ENCODE results near the gene PLK3.

DNA sequence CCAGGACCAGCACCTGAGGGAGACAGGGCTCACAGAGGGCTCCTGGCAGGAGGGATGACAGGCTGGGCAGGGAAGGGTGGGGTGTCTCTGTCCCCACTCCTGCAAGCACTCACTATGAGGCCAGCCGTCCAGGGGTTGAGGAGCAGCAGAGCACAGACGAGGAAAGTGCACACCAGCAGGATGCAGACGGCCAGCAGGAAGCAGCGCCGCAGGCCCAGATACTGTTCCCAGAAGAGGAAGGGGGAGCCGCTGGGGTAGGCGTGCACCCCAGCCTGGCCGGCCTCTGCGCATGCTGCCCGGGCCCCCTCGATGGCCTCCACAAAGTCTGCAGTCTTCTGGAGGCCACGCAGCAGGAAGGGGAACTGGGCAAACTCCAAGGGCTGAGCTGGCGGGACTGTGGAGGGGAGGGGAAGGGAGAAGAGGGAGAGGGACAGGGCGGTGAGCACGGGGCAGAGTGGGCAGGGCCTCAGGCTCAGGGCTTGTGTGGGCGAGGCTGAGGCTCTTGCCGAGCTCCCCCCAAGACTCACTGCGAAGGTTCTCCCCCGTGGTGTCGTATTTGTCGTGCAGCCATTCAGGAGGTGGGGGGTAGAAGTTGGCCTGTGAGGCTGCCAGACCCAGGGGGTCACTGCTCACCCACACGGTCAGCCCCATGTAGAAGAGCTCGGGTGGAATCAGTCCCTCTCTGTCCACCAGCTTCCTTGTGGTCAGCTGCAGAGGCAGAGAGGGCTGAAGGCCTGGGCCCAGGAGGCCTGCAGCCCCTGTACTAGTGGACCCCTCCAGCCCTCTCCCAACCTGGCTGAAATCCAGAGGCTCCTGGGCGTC is 26.4 kb downstream of the PLK3 start:
- TF ChIP-seq, protein P1, sequence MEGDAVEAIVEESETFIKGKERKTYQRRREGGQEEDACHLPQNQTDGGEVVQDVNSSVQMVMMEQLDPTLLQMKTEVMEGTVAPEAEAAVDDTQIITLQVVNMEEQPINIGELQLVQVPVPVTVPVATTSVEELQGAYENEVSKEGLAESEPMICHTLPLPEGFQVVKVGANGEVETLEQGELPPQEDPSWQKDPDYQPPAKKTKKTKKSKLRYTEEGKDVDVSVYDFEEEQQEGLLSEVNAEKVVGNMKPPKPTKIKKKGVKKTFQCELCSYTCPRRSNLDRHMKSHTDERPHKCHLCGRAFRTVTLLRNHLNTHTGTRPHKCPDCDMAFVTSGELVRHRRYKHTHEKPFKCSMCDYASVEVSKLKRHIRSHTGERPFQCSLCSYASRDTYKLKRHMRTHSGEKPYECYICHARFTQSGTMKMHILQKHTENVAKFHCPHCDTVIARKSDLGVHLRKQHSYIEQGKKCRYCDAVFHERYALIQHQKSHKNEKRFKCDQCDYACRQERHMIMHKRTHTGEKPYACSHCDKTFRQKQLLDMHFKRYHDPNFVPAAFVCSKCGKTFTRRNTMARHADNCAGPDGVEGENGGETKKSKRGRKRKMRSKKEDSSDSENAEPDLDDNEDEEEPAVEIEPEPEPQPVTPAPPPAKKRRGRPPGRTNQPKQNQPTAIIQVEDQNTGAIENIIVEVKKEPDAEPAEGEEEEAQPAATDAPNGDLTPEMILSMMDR (IDR thresholded peaks at IDR 0.05) = no peak
- peak in 1 of 3 donors; percentile 20 for TF ChIP-seq POLR2A (IDR thresholded peaks at IDR 0.05)

Data from body of pancreas (tissue), 4 donors.